HK-2 (cell line): Measurements from ENCODE around the gene MED10.

Experiments
- DNase-seq: peaks from one replicate; pipeline ENCODE4 v3.0.0-alpha.2; 2018; ENCODE audit not compliant: unreplicated experiment

MED10 gene

DNA sequence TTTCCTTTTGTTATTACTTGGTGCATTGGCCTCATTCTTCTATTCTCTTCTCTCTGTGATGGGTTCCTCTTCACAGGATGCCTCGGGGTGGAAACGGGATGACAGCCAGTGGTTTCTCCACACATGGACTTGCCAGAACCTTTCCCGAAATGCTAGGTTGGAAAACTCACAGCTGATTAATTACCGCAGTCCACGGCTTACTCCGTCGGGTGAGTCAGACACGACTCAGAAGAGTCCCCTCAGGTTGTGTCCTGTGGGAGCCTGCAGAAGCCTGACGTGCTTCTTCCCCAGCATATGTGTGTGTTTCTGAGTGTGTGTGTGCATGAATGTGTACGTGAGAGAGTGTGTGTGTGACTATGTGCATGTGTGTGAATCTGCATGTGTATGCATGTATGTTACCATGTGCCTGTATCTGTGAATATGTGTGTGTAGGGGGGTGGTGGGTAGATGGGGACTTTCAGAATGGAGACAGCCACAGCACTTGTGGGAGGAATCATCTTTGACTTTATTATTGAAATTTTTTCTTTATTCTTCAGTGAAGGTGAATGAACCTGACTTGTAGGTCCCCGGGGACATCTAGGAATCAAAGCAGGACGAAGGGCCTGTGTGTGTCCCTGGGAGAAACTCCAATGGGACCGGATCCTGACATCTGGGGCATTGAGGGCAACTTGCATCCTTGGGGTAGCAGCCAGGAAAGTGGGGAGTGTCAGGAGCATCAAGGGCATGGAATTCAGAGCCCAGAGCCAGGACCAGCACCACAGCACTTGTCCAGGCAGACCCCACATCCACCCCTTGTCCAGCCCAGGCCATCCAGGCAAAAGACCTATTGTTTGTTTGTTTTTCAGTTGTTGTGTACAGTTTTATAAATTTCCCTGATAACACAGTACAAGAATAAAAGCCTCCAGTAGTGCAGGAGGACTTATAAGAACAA lies 21.9 kb upstream of the MED10 start:
- no peak for DNase-seq

- no peak for DNase-seq
Measured at GRCh38 chr5:6398570-6399230, 20.4 kb upstream of the MED10 start.

DNA sequence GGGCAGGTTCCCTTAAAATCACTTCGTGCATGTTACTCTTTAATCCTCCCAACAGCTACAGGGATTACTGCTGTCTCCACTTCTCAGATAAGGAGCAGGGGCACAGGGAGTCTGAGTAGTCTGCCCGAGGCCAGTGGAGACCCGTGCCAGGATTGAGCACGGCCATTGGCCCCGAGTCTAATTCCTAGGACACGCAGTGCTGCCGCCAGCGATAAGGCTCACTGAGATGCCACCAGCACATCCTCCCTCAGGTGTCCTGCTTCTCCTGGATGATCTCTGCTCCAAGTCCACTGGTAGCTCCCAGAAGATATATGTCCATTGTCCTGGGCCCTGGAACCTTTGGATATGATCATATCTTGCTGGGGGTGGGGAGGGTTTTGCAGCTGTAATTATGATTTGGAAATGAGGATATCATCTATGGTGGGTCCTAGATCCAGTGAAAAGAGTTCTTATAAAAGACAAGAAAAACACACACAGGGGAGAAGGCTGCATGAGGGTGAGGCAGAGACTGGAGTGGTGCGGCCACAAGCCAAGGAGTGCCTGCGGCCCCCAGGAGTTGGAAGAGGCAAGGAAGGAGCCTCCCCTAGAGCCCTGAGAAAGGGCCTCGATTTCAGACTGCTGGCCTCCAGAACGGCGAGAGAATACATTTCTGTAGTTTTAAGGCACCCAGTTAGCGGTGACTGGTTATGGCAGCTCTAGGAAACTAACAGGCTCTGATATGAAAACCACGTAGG lies 19.4 kb upstream of the MED10 start:
- no peak for DNase-seq

- DNase-seq, result no peak
Measured at GRCh38 chr5:6396836-6397535, 18.6 kb upstream of the MED10 start.

DNA sequence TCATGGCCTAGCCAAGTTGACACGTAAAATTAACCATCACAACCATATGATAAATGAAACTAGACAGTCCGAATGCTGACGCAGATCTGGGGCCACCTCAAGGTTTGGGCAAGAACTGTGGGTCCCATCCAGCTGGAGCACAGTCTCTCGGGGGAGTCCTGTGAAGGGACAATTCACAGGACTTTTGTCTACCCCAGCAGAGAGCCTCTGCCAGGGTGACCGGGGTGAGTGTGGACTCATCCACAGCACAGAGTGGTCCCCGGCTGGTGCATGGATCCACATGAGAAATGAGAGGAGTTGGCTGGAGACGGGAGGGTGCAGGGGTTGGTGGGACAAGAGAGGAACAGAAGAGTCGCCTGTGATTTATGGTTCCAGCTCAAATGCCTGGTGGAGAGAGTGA lies 17.7 kb upstream of the MED10 start:
- DNase-seq, result no peak

DNA sequence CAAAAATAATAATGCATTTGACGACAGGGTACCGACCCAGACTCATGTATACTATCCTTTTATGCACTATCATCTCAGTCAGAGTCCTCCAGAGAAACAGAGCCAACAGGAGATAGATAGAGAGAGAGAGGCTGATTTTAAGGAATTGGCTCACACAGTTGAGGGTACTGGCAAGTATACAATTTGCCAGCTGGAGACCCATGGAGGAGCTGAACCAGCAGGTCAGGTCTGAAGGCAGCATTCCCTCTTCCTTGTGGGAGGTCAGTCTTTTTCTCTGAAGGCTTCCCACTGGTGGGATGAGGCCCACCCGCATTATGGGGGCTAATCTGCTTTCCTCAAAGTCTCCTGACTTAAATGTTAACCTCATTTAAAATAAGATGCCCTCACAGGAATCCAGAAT lies 17.3 kb upstream of the MED10 start:
- no peak for DNase-seq

DNA sequence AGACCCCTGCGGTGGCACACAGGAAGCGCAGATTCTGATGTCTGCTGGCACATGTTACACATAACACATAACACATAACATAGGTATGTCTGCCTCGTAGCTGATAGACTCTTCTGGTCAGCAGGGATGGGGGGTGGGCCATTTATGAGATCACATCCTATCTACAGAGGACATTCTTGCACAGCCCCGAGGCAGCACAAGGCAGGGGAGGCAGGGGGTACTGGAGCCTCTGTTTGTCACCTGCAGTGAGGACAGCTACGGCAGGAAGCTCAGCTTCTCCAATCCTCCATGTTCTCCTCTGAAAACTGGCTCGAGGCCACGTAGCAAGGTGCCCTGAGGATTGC lies 16.7 kb upstream of the MED10 start:
- no peak for DNase-seq

GRCh38 chr5:6394429-6395101 lies 16.2 kb upstream of the MED10 start:
- DNase-seq, result no peak

GRCh38 chr5:6393596-6394194 lies 15.3 kb upstream of the MED10 start:
- no peak for DNase-seq

DNA sequence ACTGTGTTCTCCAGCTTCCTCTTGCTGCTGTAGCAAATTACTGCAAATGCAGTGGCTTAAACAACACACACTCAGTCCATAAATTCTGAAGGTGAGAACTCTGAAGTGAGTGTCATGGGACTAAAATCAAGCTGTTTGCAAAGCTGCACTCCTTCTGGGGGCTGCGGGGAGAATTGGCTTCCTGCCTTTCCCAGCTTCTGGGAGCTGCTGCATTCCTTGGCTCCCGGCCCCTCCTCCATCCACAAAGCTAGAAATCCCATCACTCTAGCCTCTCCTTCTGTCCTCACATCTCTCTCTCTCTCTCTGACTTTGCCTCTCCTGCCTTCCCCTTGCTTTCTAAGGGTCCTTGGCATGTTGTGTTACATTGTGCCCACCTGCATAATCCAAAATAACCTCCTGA lies 14.2 kb upstream of the MED10 start:
- no peak for DNase-seq

GRCh38 chr5:6391151-6391550 lies 12.8 kb upstream of the MED10 start:
- DNase-seq, result no peak

- no peak for DNase-seq
Measured at GRCh38 chr5:6389946-6390530, 11.7 kb upstream of the MED10 start.

DNA sequence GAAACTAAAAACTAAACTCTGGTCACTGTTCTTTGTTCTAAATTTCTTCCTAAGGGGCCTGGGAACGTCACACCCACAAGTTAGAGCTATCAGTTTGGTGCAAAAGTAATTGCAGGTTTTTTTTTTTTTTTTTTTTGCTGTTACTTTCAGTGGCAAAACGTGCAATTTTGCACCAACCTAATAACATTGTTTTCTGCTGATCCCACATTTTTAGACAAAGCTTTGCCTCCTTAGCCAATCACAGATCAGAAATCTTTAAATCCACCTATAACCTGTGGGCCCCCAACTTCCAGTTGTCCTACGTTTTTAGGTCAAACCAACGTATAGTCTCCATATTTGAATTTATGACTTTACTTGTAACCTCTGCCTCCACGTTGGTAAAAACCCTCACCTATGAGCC lies 11.1 kb upstream of the MED10 start:
- DNase-seq, result no peak

DNA sequence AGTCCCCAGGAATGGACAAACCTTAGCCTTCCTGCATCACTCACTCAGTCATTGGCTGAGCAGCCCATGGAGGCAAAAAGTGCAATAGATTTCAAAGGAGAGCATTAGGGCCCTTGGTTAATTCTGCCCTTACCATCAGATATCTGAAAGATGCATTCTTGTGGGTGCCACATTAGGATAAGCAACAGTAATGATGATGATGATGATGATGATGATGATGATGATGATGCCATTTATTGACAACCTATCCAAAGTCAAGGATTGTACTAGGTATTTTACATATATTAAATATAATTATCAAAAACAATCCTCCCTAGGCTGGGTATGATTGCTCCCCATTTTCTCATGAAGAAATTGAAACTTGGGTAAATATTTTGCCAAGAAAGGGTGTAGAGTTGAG lies 9.6 kb upstream of the MED10 start:
- no peak for DNase-seq

GRCh38 chr5:6386271-6386670 lies 7.9 kb upstream of the MED10 start:
- DNase-seq, result no peak

- no peak for DNase-seq
Measured at GRCh38 chr5:6384856-6385255, 6.5 kb upstream of the MED10 start.

GRCh38 chr5:6383376-6383775 lies 5.0 kb upstream of the MED10 start:
- DNase-seq, result no peak

DNA sequence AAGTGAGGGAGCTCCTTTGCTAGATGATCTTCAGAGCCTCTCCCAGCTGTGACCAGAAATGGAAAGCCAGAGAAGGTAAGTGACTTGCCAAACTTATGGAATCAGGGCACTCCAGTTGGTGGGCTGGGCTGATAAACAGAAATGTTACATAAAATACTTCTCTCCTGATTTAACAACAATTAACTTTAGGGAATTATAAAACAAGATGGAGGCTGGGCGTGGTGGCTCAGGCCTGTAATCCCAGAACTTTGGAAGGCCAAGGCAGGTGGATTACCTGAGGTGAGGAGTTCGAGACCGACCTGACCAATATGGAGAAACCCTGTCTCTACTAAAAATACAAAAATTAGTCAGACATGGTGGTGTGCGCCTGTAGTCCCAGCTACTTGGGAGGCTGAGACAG lies 899 bp upstream of the MED10 start:
- no peak for DNase-seq

DNA sequence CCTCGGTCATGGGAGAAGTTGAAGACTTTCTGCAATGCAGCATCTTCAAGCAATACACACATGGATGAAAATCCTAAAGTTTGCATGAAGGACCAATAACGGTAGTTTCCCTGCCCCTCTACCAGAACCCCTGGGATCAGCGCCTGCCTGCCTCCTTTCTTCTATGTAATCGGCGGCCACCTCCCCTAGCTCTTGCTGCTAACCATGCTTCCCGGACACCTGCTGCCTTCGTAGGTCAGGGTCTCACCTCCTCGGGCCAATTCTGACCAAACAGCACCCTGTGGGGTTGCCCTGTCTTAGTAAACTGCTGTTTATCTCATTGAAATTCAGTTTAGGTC lies 388 bp upstream of the MED10 start:
- DNase-seq, result no peak

DNA sequence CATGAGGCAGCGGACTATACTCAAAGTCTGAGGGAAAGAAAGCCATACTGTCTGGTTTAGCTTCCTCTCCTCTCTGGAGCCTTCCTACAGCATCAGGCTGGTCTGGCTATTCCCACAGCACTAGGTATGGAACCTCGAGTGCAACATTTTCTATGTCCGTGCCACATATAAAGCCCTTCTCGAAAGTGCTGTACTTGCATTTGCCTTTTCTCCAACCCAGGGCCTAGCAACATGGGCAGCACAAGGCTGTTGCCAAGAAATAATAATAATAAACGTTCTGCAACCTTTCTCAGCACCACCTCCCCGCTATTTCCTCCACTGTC lies 804 bp downstream of the MED10 start:
- DNase-seq, result no peak

GRCh38 chr5:6376974-6377520 lies 1.3 kb downstream of the MED10 start:
- DNase-seq, result no peak
